GM18526 (cell line): ENCODE results near the gene AP1S1.
A peak's percentile ranks its signal among the peaks of the same experiment; 100 is the strongest.

Experiments
- POLR2A ChIP-seq: IDR thresholded peaks from 3 replicates; pipeline ENCODE4 v1.6.1; 2011; ENCODE audit not compliant: insufficient read length; ENCODE audit errors: extremely low read depth

AP1S1 gene

DNA sequence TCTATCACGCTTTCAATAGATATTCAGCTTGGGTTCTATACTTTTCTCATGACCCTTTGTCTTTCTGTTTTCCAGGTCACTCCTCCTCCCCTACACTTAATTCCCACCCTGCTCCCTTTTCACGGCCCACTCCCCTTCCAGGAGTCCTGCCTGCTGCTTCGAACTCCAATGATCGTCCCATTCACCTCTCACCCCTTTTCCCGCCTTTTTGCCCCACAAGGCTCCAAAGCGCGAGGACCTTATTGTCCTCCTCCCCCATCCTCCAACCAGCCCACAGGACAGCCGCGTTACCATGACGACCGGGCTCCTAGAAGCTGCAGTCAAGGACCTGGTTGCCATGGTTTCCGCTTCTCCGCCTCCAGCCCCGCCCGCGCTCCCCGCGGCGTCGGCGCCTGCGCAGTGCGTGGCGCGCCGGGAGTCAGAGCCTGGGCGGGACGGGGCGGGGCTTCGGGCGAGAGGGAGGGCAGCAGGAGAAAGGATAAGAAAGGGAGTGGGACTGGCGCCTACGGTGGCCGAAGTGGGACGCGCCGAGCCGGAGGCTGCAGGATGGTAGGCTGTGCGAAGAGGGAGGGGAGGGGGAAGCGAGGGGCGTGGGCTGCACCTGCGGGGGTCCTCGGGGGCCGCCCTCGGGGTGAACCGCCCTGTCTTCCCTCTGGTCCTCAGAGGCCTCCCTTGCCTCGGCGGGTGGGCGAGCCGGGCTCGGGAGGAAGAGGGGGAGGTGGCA is at the start of gene AP1S1:
TSS of gene AP1S1 (plus strand) at position 508 of the 724 bp plus-strand sequence. CDS start at position 547, 39 bp downstream.
- no peak for TF ChIP-seq POLR2A

DNA sequence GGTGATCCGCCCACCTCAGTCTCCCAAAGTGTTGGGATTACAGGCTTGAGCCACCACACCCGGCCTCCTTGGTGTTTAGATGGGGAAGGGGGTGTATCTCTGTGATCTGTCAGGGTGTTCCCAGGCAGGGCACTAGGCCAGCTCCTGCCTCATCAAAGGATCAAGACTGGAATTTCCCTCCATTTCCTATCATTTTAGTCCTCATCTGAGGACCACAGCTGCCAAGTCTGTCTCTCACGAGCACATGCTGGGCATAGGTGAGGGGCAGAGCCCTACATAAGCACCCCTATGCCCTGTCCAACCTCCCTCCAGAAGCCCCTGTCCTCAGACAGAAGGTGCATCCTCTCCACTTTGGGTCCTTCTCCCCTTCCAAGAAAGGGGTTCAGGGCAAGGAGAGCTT is 49.5 kb upstream of the AP1S1 start:
- no peak for TF ChIP-seq POLR2A

DNA sequence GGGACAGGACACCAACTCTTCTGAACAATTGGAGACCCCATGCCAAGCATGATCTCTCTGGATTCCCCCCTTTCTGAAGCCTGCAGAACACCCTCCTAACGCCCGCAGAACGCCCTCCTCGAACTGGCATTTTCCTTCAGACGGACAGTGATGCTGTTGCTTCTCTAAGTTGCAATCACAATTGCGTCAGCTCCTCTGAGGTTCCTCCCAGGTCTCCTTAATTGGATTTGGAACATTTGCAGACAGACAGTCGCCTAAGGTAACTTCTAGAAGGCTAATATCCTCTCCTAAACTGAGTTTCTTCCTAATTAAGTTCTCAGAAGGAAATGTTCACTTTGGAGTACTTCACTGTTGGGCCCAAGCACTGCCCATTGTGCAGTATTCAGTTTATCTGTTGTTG is 47.9 kb upstream of the AP1S1 start:
- TF ChIP-seq POLR2A: no peak

DNA sequence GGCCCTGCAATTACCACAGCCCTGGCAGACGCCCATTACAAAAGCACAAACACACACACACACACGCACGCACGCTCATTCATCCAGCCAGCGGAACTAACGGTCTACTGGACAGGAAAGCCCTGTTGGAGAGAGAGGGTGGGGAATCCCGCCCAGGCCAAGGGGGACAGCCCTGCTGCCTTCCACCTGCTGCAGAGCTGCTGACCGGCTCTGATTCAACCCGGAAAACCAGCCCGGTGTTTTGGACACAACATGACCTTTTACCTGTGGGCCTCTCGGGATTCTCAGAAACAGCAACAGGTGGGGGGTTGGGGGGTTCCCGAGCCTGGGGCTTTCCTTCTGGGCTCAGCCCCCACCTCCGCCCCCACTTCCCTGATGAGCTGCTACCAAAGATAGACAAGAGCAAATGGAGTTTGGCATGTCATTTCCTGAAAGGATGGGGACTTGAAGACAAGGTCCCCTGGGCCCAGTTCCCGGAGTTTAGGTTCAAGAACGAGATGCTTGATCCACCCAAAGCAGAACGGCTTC is 45.9 kb upstream of the AP1S1 start:
- no peak for TF ChIP-seq POLR2A

DNA sequence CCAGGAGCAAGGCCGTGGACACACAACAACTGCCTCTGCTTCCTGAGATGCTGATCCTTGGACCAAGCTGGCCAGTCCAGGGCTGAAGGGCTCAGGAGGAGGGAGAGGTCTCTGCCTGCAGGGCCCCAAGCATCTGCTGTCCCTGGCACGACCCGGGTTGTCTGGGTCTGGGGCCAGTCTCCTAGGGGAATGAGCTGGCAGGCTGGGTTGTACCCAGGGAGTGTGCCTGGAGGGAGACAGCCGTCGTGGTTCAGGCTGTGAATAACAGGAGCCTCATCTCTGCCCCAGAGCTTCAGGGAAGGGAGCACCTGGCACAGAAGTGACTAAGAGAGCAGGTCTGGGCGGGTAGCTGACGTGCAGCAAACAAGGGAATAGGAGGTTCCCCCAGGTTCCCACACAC is 45.3 kb upstream of the AP1S1 start:
- no peak for TF ChIP-seq POLR2A

- no peak for TF ChIP-seq POLR2A
Measured at GRCh38 chr7:101109368-101109767, 44.9 kb upstream of the AP1S1 start.

- no peak for TF ChIP-seq POLR2A
Measured at GRCh38 chr7:101111261-101111660, 43.0 kb upstream of the AP1S1 start.

DNA sequence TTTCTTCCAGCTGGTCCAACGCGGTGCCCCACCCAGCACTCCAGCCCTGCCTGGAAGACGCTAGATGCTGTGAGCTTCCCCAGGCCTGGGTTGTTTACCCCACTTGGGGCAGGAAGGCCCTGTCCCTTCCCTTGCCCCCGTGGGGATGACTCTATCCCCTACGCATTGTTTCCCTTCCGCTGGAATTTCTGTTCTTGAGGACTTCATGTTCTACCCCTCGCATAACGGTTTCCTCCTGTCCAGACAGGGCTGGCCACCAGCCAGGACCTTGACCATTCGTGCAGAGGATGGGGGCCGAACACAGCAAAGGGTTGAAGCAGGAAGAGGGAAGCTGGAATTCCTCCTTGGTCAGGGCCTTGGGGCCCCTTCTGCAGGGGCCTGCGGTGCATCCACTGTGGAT is 42.0 kb upstream of the AP1S1 start:
- TF ChIP-seq POLR2A: no peak

- TF ChIP-seq POLR2A: no peak
Measured at GRCh38 chr7:101113836-101114235, 40.4 kb upstream of the AP1S1 start.

DNA sequence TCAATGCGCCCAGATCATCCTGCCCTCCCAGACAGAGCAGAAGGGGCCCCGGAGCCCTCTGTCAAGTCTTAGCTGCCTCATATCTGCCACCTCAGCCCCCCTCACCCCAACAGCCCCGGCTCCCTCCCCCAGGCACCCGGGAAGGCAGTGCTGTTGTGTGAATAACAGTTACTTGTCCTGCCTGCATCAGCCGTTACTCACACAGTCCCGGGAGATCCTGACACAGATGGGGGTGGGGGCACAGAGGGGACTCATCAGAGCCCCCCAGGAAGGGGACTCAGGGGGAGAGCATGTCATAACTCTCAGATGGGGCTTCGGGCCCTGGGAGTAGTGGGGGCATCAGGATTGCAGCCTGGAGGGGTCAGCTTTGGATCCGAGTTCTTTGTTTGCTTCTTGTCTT is 39.8 kb upstream of the AP1S1 start:
- TF ChIP-seq POLR2A: no peak

DNA sequence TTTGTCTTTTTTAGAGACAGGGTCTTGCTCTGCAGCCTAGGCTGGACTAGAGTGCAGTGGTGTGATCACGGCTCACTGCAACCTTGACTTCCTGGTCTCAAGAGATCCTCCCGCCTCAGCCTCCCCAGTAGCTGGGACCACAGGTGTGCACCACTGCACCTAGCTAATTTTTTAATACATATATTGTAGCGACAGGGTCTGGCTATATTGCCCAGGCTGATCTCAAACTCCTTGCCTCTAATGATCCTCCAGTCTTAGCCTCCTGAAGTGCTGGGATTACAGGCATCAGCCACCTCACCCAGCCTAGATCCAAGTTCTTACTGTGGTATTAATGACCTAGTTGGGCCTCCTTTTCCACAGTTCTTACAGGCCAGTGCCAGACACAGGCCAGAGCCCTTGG is 39.1 kb upstream of the AP1S1 start:
- TF ChIP-seq POLR2A: no peak

- no peak for TF ChIP-seq POLR2A
Measured at GRCh38 chr7:101116898-101117297, 37.4 kb upstream of the AP1S1 start.

- no peak for TF ChIP-seq POLR2A
Measured at GRCh38 chr7:101118856-101119255, 35.4 kb upstream of the AP1S1 start.

GRCh38 chr7:101119876-101120275 is 34.4 kb upstream of the AP1S1 start:
- no peak for TF ChIP-seq POLR2A

GRCh38 chr7:101120315-101120714 is 34.0 kb upstream of the AP1S1 start:
- TF ChIP-seq POLR2A: no peak

DNA sequence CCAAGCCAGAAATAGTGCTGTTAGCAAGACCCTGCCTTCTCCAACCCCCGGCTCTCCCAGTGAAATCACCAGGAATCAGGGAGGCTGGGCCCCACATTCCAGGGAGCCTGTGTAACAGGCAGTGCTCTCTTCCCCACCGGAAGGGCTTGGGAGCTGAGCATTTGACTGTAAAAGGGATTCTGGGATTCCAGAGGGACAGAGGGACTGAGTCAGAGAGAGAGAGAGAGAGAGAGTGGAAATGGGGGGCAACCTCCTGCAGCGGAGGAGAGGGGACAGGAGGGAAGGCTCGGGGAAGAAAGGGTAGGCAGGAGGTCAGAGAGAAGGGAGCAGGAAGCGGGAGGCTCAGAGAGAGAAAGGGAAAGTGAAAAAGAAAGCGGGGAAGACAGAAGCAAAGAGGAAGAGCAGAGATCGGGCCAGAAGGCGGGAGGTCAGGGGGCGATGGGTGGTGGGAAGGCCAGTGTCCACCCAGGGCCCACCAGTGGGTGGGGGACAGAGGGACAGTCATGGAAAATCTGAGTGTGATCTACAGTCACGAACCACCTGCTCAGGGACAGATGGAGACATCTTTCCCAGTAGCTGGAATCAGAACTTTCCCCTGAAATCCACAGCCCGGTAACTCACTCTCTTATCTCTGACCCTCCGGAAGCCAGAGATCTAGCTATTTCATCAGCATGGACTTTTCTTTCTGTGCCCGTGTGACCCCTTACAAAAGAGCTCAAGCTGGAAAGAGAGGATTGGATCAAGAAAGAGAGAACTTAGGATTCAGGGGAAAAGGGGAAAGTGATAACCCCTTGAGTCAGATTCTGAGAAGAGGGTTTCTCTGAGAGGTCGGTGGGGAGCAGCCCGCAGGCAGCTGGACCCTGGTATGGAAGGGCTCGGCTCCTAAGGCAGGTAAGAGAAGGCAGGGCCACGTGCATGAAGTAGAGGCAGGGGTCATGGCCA is 32.0 kb upstream of the AP1S1 start:
- TF ChIP-seq POLR2A: peak; percentile 24
